IMR-90 (cell line): ENCODE data around the gene PRAMEF10. TPM values are rescaled to one million over a fixed set of nuclear protein-coding genes. Genes with fewer than 3 reads are reported as not detected.

Source experiments
- ATAC-seq: fragments of 200-7000 bp; cut with Tn5 transposase; 2 replicates; pipeline ENCODE4 v1.9.1; 2020; ENCODE audit warnings: low read depth, mild to moderate bottlenecking, moderate library complexity
- BruUV-seq: library from RNA; stranded (reverse); fragments of 400-500 nt; replicated peaks from 2 replicates; lab custom pipeline; 2021; lab: Mats Ljungman, UMichigan
- CTCF ChIA-PET: fragments of 300-600 bp; formaldehyde crosslinking; extraction: SDS; loops from one replicate; lab custom pipeline; 2021; ENCODE audit warnings: antibody characterized with exemption; lab: Yijun Ruan, JAX
- POLR2A ChIA-PET: fragments of 300-600 bp; sonication (Branson Sonifier 250); formaldehyde crosslinking; loops from one replicate; lab custom pipeline; 2022; ENCODE audit warnings: antibody characterized with exemption; ENCODE audit not compliant: unreplicated experiment; lab: Charles Lee
- DNase-seq: peaks from one replicate; pipeline ENCODE4 v3.0.0; 2013
- H2AFZ ChIP-seq: replicated peaks from 2 replicates; pipeline ENCODE3; 2013; ENCODE audit warnings: low read length, mild to moderate bottlenecking; ENCODE audit not compliant: poor library complexity
- H2AK5ac ChIP-seq: 2 replicates; pipeline ENCODE4 v1.6.1; 2013; ENCODE audit warnings: low read depth, low read length, inconsistent platforms
- H2AK9ac ChIP-seq: replicated peaks from 2 replicates; pipeline ENCODE3; 2013; ENCODE audit warnings: mild to moderate bottlenecking, low read depth, low read length, moderate library complexity; ENCODE audit not compliant: poor library complexity
- H2BK120ac ChIP-seq: 2 replicates; pipeline ENCODE4 v1.6.1; 2013; ENCODE audit warnings: low read depth, low read length, inconsistent platforms
- H2BK15ac ChIP-seq: 3 replicates; pipeline ENCODE4 v1.6.1; 2013; ENCODE audit warnings: low read depth, low read length, inconsistent platforms
- H2BK20ac ChIP-seq: 2 replicates; pipeline ENCODE4 v1.6.1; 2013; ENCODE audit warnings: low read depth, mild to moderate bottlenecking, inconsistent platforms, low read length, moderate library complexity
- H2BK5ac ChIP-seq: 2 replicates; pipeline ENCODE4 v1.6.1; 2013; ENCODE audit warnings: mild to moderate bottlenecking, low read depth, low read length, inconsistent platforms; ENCODE audit not compliant: poor library complexity, severe bottlenecking
- H3K14ac ChIP-seq: replicated peaks from 2 replicates; pipeline ENCODE4 v1.6.1; 2013; ENCODE audit warnings: low read depth, low read length, inconsistent platforms
- H3K18ac ChIP-seq: 2 replicates; pipeline ENCODE4 v1.6.1; 2013; ENCODE audit warnings: low read depth, low read length, control low read depth
- H3K23ac ChIP-seq: 2 replicates; pipeline ENCODE4 v1.6.1; 2013; ENCODE audit warnings: low read depth, low read length, inconsistent platforms
- H3K27ac ChIP-seq: 2 replicates; pipeline ENCODE4 v1.5.1; 2013; ENCODE audit warnings: mild to moderate bottlenecking, control low read depth, low read length; ENCODE audit not compliant: insufficient read depth
- H3K27me3 ChIP-seq: 2 replicates; pipeline ENCODE4 v1.6.1; 2013; ENCODE audit warnings: low read length; ENCODE audit not compliant: control insufficient read depth, insufficient read depth
- H3K36me3 ChIP-seq: 2 replicates; pipeline ENCODE4 v1.6.1; 2013; ENCODE audit warnings: low read length, mixed read lengths; ENCODE audit not compliant: control insufficient read depth, insufficient read depth
- H3K4ac ChIP-seq: 2 replicates; pipeline ENCODE4 v1.6.1; 2013; ENCODE audit warnings: low read depth, low read length, inconsistent platforms
- H3K4me1 ChIP-seq: 2 replicates; pipeline ENCODE4 v1.6.1; 2013; ENCODE audit warnings: low read length, mixed read lengths; ENCODE audit not compliant: control insufficient read depth, insufficient read depth
- H3K4me2 ChIP-seq: 2 replicates; pipeline ENCODE4 v1.6.1; 2013; ENCODE audit warnings: low read depth, mild to moderate bottlenecking, control low read depth, low read length, moderate library complexity
- H3K4me3 ChIP-seq: 2 replicates; pipeline ENCODE4 v1.5.1; 2013; ENCODE audit warnings: low read depth, mild to moderate bottlenecking, control low read depth, low read length, moderate library complexity; ENCODE audit not compliant: insufficient read depth
- H3K56ac ChIP-seq: 2 replicates; pipeline ENCODE4 v1.6.1; 2013; ENCODE audit warnings: low read length, inconsistent platforms; ENCODE audit not compliant: insufficient read depth; ENCODE audit errors: extremely low read depth
- H3K79me1 ChIP-seq, 2 experiments: 2 replicates each; pipeline ENCODE4 v1.6.1; 2013; ENCODE audit warnings: low read length in 2 of 2, inconsistent platforms in 1 of 2, low read depth in 1 of 2
- H3K9ac ChIP-seq: 2 replicates; pipeline ENCODE4 v1.6.1; 2013; ENCODE audit warnings: low read depth, low read length, control low read depth
- H3K9me1 ChIP-seq: 2 replicates; pipeline ENCODE4 v1.6.1; 2013; ENCODE audit warnings: low read length, inconsistent platforms; ENCODE audit not compliant: insufficient read depth
- H3K9me3 ChIP-seq: 2 replicates; pipeline ENCODE4 v1.6.1; 2013; ENCODE audit warnings: low read length; ENCODE audit not compliant: control insufficient read depth, insufficient read depth
- H4K20me1 ChIP-seq: 2 replicates; pipeline ENCODE4 v1.6.1; 2013; ENCODE audit warnings: low read length, inconsistent platforms; ENCODE audit not compliant: insufficient read depth
- H4K5ac ChIP-seq: 2 replicates; pipeline ENCODE4 v1.6.1; 2013; ENCODE audit warnings: mild to moderate bottlenecking, low read depth, low read length, control low read depth
- H4K8ac ChIP-seq, 2 experiments: 2 replicates each; pipeline ENCODE4 v1.6.1; 2013; ENCODE audit warnings: low read depth in 2 of 2, low read length in 2 of 2, control low read depth in 1 of 2, inconsistent platforms in 1 of 2
- H4K91ac ChIP-seq: 2 replicates; pipeline ENCODE4 v1.6.1; 2013; ENCODE audit warnings: low read depth, low read length, inconsistent platforms; ENCODE audit not compliant: insufficient read depth
- BHLHE40 ChIP-seq: fragments of 150-350 bp; IDR thresholded peaks from 2 replicates; pipeline ENCODE4 v1.6.1; 2016; ENCODE audit warnings: mild to moderate bottlenecking, low read depth, low read length
- CEBPB ChIP-seq: IDR thresholded peaks from 2 replicates; pipeline ENCODE4 v1.6.1; 2012; ENCODE audit warnings: low read depth, low read length, improper control_type of control experiment
- CHD1 ChIP-seq: IDR thresholded peaks from 2 replicates; pipeline ENCODE4 v1.6.1; 2012; ENCODE audit warnings: low read depth, low read length, improper control_type of control experiment
- FOS ChIP-seq: fragments of 150-350 bp; IDR thresholded peaks from 2 replicates; pipeline ENCODE4 v1.6.1; 2016; ENCODE audit warnings: low read depth, low read length
- MAFK ChIP-seq: IDR thresholded peaks from 2 replicates; pipeline ENCODE4 v1.6.1; 2012; ENCODE audit warnings: low read depth, low read length, improper control_type of control experiment
- MAZ ChIP-seq: IDR thresholded peaks from 2 replicates; pipeline ENCODE4 v1.6.1; 2012; ENCODE audit warnings: low read depth, mild to moderate bottlenecking, low read length, improper control_type of control experiment, moderate library complexity, borderline replicate concordance
- MXI1 ChIP-seq: IDR thresholded peaks from 2 replicates; pipeline ENCODE4 v1.6.1; 2012; ENCODE audit warnings: low read depth, mild to moderate bottlenecking, low read length, moderate library complexity, borderline replicate concordance
- NFE2L2 ChIP-seq: fragments of 150-350 bp; IDR thresholded peaks from 2 replicates; pipeline ENCODE4 v1.6.1; 2016; ENCODE audit warnings: low read depth, mild to moderate bottlenecking, low read length
- POLR2A ChIP-seq: IDR thresholded peaks from 2 replicates; pipeline ENCODE4 v1.6.1; 2012; ENCODE audit warnings: mild to moderate bottlenecking, low read depth, low read length
- RCOR1 ChIP-seq: IDR thresholded peaks from 2 replicates; pipeline ENCODE4 v1.6.1; 2012; ENCODE audit warnings: mild to moderate bottlenecking, low read length, improper control_type of control experiment; ENCODE audit not compliant: insufficient replicate concordance
- SMC3 ChIP-seq: fragments of 150-350 bp; IDR thresholded peaks from 2 replicates; pipeline ENCODE4 v1.6.1; 2016; ENCODE audit warnings: low read depth, mild to moderate bottlenecking, antibody characterized with exemption, low read length, moderate library complexity
- WGBS, 2 experiments: methylation state at CpG; one replicate each; pipeline versions ENCODE4 v1.1.5 to v1.1.7; 2013; ENCODE audit warnings: missing lambda C conversion rate in 2 of 2; ENCODE audit not compliant: insufficient read length in 1 of 2; ENCODE audit errors: extremely low coverage in 2 of 2; 5-methylcytosine and 5-hydroxymethylcytosine counted together
- dilution Hi-C: fragments of 300-500 bp; cut with HindIII; formaldehyde crosslinking; loops from one replicate; pipeline ENCODE4 v1.14.3; 2018; ENCODE audit warnings: low sequenced_read_pairs; ENCODE audit not compliant: unreplicated experiment
- in situ Hi-C: fragments of 300-500 bp; cut with MboI; formaldehyde crosslinking; loops from 3 replicates; pipeline ENCODE4 v1.14.3; 2019; ENCODE audit warnings: low sequenced_read_pairs, inconsistent platforms, mixed read lengths
- intact Hi-C: fragments of 100-400 bp; cut with micrococcal nuclease; formaldehyde crosslinking; loops from 2 replicates; pipeline ENCODE4 v1.10.0; 2022
- polyA plus RNA-seq, 3 experiments: library from polyadenylated mRNA; depleted of rRNA; stranded (reverse); fragments of >200 nt; gene quantifications; 2 replicates each; pipeline ENCODE4 v1.2.3, GENCODE V29; 2012; ENCODE audit warnings: low replicate concordance in 1 of 3
- total RNA-seq: library from RNA; depleted of rRNA; stranded (reverse); fragments of >200 nt; gene quantifications from 2 replicates; pipeline ENCODE4 v1.2.3, GENCODE V29; 2012
- TF ChIP-seq, protein P1 (sequence below): fragments of 150-350 bp; IDR thresholded peaks from 2 replicates; pipeline ENCODE4 v1.6.1; 2017; ENCODE audit warnings: mild to moderate bottlenecking, antibody characterized with exemption, low read length, low read depth
- TF ChIP-seq, protein P2 (sequence below): conservative IDR thresholded peaks from 2 replicates; pipeline ENCODE4 v1.5.1; 2012; ENCODE audit warnings: mild to moderate bottlenecking, low read depth, low read length, improper control_type of control experiment
- TF ChIP-seq, protein P3 (sequence below): fragments of 150-350 bp; IDR thresholded peaks from 2 replicates; pipeline ENCODE4 v1.6.1; 2016; ENCODE audit warnings: low read depth, mild to moderate bottlenecking, low read length, moderate library complexity, borderline replicate concordance

The PRAMEF10 gene
- total and polyA plus RNA-seq, 2 of the 4 experiments (the other 2 are of a cell fraction), result not detected

DNA sequence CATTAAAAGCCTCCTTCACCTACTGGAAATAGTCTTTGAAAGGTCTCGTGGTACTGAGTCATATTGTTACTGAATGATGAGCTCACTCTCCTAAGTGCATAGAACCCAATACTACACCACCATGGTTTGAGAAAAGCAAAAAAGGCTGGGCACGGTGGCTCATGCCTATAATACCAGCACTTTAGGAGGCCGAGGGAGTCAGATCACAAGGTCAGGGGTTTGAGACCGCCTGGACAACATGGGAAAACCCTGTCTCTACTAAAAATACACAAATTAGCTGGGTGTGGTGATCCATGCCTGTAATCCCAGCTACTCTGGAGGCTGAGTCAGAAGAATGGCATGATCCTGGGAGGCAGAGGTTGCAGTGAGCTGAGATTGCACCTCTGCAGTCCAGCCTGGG, 46.3 kb downstream of the PRAMEF10 start:
- in situ Hi-C loops, result no loop called here
- dilution Hi-C loops, result no loop called here
- H2BK15ac ChIP-seq, result no peak overlapping the region

More for the DNA sequence above, 46.3 kb downstream of the PRAMEF10 start:
- Histone ChIP-seq H3K9ac (no peak overlapping the region), H2BK20ac (no peak overlapping the region), H3K23ac (no peak overlapping the region), H3K18ac (no peak overlapping the region), H4K5ac (no peak overlapping the region), H2BK5ac (no peak overlapping the region), H3K14ac (no peak overlapping the region), H2AK9ac (no peak overlapping the region), H4K8ac (no peak overlapping the region), H2AK5ac (no peak overlapping the region), H2BK120ac (no peak overlapping the region), H3K9me3 (peaks cover 7% of the 10 kb centered on the region; the same call in 1 of the 2 replicates), H3K27me3 (no peaks in the 10 kb centered on the region), H3K4ac (no peak overlapping the region), H3K79me1 (no peaks in the 10 kb centered on the region), H3K9me1 (no peaks in the 10 kb centered on the region), H3K36me3 (no peaks in the 10 kb centered on the region), H3K4me3 (no peak overlapping the region), H3K27ac (no peak overlapping the region), H4K20me1 (no peaks in the 10 kb centered on the region), H4K91ac (no peak overlapping the region), H2AFZ (no peak overlapping the region), H3K4me1 (no peaks in the 10 kb centered on the region), H3K4me2 (no peak overlapping the region), H3K56ac (no peak overlapping the region)
- ATAC-seq (no peak), DNase-seq (no peak)
- no CpG with 5 or more reads among the region's 4 CpGs for WGBS, 2 experiments
- TF ChIP-seq, protein P1, sequence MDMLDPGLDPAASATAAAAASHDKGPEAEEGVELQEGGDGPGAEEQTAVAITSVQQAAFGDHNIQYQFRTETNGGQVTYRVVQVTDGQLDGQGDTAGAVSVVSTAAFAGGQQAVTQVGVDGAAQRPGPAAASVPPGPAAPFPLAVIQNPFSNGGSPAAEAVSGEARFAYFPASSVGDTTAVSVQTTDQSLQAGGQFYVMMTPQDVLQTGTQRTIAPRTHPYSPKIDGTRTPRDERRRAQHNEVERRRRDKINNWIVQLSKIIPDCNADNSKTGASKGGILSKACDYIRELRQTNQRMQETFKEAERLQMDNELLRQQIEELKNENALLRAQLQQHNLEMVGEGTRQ, result no peak
- TF ChIP-seq CHD1 (no peak), SMC3 (no peak), RCOR1 (no peak), CEBPB (no peak), FOS (no peak), MXI1 (no peak), NFE2L2 (no peak), POLR2A (no peak), BHLHE40 (no peak), MAFK (no peak), MAZ (no peak)
- TF ChIP-seq, protein P2, sequence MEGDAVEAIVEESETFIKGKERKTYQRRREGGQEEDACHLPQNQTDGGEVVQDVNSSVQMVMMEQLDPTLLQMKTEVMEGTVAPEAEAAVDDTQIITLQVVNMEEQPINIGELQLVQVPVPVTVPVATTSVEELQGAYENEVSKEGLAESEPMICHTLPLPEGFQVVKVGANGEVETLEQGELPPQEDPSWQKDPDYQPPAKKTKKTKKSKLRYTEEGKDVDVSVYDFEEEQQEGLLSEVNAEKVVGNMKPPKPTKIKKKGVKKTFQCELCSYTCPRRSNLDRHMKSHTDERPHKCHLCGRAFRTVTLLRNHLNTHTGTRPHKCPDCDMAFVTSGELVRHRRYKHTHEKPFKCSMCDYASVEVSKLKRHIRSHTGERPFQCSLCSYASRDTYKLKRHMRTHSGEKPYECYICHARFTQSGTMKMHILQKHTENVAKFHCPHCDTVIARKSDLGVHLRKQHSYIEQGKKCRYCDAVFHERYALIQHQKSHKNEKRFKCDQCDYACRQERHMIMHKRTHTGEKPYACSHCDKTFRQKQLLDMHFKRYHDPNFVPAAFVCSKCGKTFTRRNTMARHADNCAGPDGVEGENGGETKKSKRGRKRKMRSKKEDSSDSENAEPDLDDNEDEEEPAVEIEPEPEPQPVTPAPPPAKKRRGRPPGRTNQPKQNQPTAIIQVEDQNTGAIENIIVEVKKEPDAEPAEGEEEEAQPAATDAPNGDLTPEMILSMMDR, result no peak
- TF ChIP-seq, protein P3, sequence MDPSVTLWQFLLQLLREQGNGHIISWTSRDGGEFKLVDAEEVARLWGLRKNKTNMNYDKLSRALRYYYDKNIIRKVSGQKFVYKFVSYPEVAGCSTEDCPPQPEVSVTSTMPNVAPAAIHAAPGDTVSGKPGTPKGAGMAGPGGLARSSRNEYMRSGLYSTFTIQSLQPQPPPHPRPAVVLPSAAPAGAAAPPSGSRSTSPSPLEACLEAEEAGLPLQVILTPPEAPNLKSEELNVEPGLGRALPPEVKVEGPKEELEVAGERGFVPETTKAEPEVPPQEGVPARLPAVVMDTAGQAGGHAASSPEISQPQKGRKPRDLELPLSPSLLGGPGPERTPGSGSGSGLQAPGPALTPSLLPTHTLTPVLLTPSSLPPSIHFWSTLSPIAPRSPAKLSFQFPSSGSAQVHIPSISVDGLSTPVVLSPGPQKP, result no peak
- CTCF ChIA-PET, result no interaction called here
- no TSS peak for BruUV-seq
- POLR2A ChIA-PET, result no interaction called here
- intact Hi-C loops, result no loop called here
